H1 (cell line): Measurements from ENCODE around the gene PEX14. TPM values are rescaled to one million over a fixed set of nuclear protein-coding genes. Genes with fewer than 3 reads are reported as not detected.

ENCODE experiments used
- BACH1 ChIP-seq: IDR thresholded peaks from 2 replicates; pipeline ENCODE4 v1.6.1; 2012; ENCODE audit warnings: low read length, improper control_type of control experiment
- CBX8 ChIP-seq: fragments of 300-800, 300-1000 bp; sonication (generic); IDR thresholded peaks from 2 replicates; pipeline ENCODE4 v1.7.1; 2016; ENCODE audit warnings: low read depth, low read length, borderline replicate concordance
- CEBPB ChIP-seq: IDR thresholded peaks from 2 replicates; pipeline ENCODE4 v1.6.1; 2012; ENCODE audit warnings: low read depth, low read length
- CHD1 ChIP-seq: IDR thresholded peaks from 2 replicates; pipeline ENCODE4 v1.6.1; 2012; ENCODE audit warnings: low read depth, low read length, improper control_type of control experiment
- CREB1 ChIP-seq: IDR thresholded peaks from 2 replicates; pipeline ENCODE4 v1.6.1; 2012; ENCODE audit warnings: inconsistent platforms
- CTCF ChIP-seq, 3 experiments: IDR thresholded peaks; 1 replicate in 2 of 3; 2 replicates in 1 of 3; pipeline versions ENCODE4 v1.5.1 to v1.6.1; 2011; ENCODE audit warnings: low read length in 3 of 3, mild to moderate bottlenecking in 3 of 3, inconsistent platforms in 2 of 3, low read depth in 1 of 3, moderate library complexity in 1 of 3; ENCODE audit not compliant: insufficient read depth in 1 of 3; ENCODE audit errors: control extremely low read depth in 1 of 3
- E2F6 ChIP-seq: IDR thresholded peaks from 2 replicates; pipeline ENCODE4 v1.6.1; 2012; ENCODE audit warnings: inconsistent platforms
- EGR1 ChIP-seq: IDR thresholded peaks from 2 replicates; pipeline ENCODE4 v1.6.1; 2011; ENCODE audit warnings: low read depth, low read length, borderline replicate concordance
- GTF2F1 ChIP-seq: IDR thresholded peaks from 2 replicates; pipeline ENCODE4 v1.6.1; 2012; ENCODE audit warnings: low read depth, low read length, improper control_type of control experiment, borderline replicate concordance
- HDAC6 ChIP-seq: IDR thresholded peaks from one replicate; pipeline ENCODE4 v1.7.1; 2012; ENCODE audit warnings: low read depth, mild to moderate bottlenecking, inconsistent platforms, low read length, moderate library complexity
- JUND ChIP-seq: IDR thresholded peaks from 2 replicates; pipeline ENCODE4 v1.6.1; 2011; ENCODE audit warnings: mild to moderate bottlenecking, improper control_type of control experiment, low read length
- NRF1 ChIP-seq: IDR thresholded peaks from 2 replicates; pipeline ENCODE4 v1.6.1; 2011; ENCODE audit warnings: mild to moderate bottlenecking, low read depth, low read length, improper control_type of control experiment
- POLR2A ChIP-seq, 2 experiments: IDR thresholded peaks; 1 replicate in 1 of 2; 2 replicates in 1 of 2; pipeline ENCODE4 v1.6.1; 2011; ENCODE audit warnings: low read depth in 2 of 2, low read length in 2 of 2, mild to moderate bottlenecking in 2 of 2; ENCODE audit errors: control extremely low read depth in 1 of 2
- POLR2AphosphoS5 ChIP-seq: IDR thresholded peaks from 2 replicates; pipeline ENCODE4 v1.6.1; 2011; ENCODE audit warnings: low read depth, low read length
- POU5F1 ChIP-seq: IDR thresholded peaks from 2 replicates; pipeline ENCODE4 v1.6.1; 2011; ENCODE audit warnings: low read depth, mild to moderate bottlenecking, low read length, moderate library complexity
- RFX5 ChIP-seq: IDR thresholded peaks from 2 replicates; pipeline ENCODE4 v1.6.1; 2011; ENCODE audit warnings: low read depth, low read length, improper control_type of control experiment, borderline replicate concordance
- SRF ChIP-seq: IDR thresholded peaks from 2 replicates; pipeline ENCODE4 v1.6.1; 2011; ENCODE audit warnings: mild to moderate bottlenecking, low read depth, low read length, moderate library complexity
- TAF7 ChIP-seq: optimal IDR thresholded peaks from 2 replicates; pipeline ENCODE3; 2011; ENCODE audit warnings: low read depth, mild to moderate bottlenecking, inconsistent platforms, low read length, moderate library complexity, borderline replicate concordance
- TEAD4 ChIP-seq: IDR thresholded peaks from 2 replicates; pipeline ENCODE4 v1.6.1; 2012; ENCODE audit warnings: low read depth, low read length, inconsistent platforms, mixed read lengths
- USF2 ChIP-seq: IDR thresholded peaks from 2 replicates; pipeline ENCODE4 v1.6.1; 2011; ENCODE audit warnings: low read length, improper control_type of control experiment
- ZNF274 ChIP-seq: IDR thresholded peaks from 2 replicates; pipeline ENCODE4 v1.7.0; 2012; ENCODE audit warnings: low read length, borderline replicate concordance; ENCODE audit errors: extremely low read depth
- polyA plus RNA-seq, 7 experiments: library from polyadenylated mRNA; depleted of rRNA in 3 of 7; stranded (reverse) in 5 of 7; unstranded in 2 of 7; fragments of >200 nt in 5 of 7; fragments of 200-250 nt in 2 of 7; gene quantifications; 1 replicate in 5 of 7; 2 replicates in 1 of 7; 4 replicates in 1 of 7; pipeline versions ENCODE4 v1.2.1 to v1.2.3, GENCODE V29; 2011 to 2013; ENCODE audit warnings: missing spikeins in 2 of 7, mixed read lengths in 2 of 7
- total RNA-seq: library from RNA; stranded (reverse); fragmentation: NEBNext Ultra II Directional; extraction: Animal tissue kit (Norgen Biotek cat#: 25700); gene quantifications from 2 replicates; pipeline ENCODE4 v1.2.1, GENCODE V29; 2021

The PEX14 gene
- total and polyA plus RNA-seq, 2 of the 8 experiments (the other 6 are each of a cell fraction or from before 2014, with no cell fraction given) = 13.0 to 19.8 TPM

GRCh38 chr1:10474613-10475507 is at the start of gene PEX14 (continued):
- TF ChIP-seq CREB1 (0 out of 2 replicates have a peak, but pooled peaks have one; percentile 27), CTCF (IDR thresholded peaks at IDR 0.05; ENCODE audit: control extremely low read depth in 1 of 3, insufficient read depth in 1 of 3, low read depth in 1 of 3, low read length in 3 of 3) (no peak), TEAD4 (no peak), CBX8 (no peak), CHD1 (no peak), POLR2A (IDR thresholded peaks at IDR 0.05; ENCODE audit: control extremely low read depth in 1 of 2, low read depth in 2 of 2, low read length in 2 of 2) (peak; percentile 80 to 82), ZNF274 (no peak), TAF7 (peak; percentile 86), JUND (no peak), POLR2AphosphoS5 (peak; percentile 80), SRF (peak; percentile 97), POU5F1 (no peak), CEBPB (no peak), EGR1 (0 out of 2 replicates have a peak, but pooled peaks have one; percentile 62), RFX5 (no peak), BACH1 (no peak), NRF1 (no peak), GTF2F1 (no peak), E2F6 (no peak), USF2 (no peak), HDAC6 (no peak)
